AG09319 (cell line): Measurements from ENCODE around the gene ZNF319.

ENCODE experiments used
- DNase-seq: peaks from one replicate; pipeline ENCODE4 v3.0.0-alpha.2; 2010; ENCODE audit warnings: low read depth; ENCODE audit errors: extremely low read depth
- TF ChIP-seq, protein P1 (sequence below): IDR thresholded peaks from 2 replicates; pipeline ENCODE4 v1.5.1; 2011; ENCODE audit warnings: low read depth, mild to moderate bottlenecking, inconsistent platforms, low read length, moderate library complexity

ZNF319 gene

DNA sequence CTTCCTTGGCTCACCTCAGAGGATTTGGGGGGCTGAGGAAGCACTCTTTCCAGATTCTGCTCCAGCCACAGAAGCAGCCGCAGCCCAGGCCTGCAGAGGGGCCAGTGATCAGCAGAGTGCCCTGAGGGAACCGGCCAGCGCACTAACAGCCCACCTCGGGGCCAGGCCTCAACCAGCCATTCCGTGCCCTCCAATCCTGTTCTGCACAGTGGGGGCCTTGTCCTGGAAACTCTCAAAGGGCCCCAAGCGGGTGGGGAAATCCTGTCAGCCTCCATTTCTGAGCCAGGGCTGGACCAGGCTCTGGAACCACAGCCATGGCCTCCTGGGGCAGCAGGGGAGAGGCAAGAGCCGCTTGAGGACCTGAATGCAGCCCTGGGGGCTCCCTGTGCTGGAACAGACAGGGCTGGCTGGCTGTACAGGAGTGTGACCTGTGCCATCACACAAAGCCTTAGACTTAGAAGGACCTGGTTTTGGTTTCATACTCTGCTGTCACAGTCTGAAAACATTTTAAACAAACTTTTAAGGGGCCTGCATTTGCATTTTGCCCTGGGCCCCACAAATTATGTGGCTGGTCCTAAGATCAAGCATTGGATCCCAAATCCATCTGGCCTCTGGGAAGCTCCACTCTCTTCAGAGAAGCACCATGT lies 39.5 kb downstream of the ZNF319 start:
- no peak for DNase-seq
- TF ChIP-seq, protein P1, sequence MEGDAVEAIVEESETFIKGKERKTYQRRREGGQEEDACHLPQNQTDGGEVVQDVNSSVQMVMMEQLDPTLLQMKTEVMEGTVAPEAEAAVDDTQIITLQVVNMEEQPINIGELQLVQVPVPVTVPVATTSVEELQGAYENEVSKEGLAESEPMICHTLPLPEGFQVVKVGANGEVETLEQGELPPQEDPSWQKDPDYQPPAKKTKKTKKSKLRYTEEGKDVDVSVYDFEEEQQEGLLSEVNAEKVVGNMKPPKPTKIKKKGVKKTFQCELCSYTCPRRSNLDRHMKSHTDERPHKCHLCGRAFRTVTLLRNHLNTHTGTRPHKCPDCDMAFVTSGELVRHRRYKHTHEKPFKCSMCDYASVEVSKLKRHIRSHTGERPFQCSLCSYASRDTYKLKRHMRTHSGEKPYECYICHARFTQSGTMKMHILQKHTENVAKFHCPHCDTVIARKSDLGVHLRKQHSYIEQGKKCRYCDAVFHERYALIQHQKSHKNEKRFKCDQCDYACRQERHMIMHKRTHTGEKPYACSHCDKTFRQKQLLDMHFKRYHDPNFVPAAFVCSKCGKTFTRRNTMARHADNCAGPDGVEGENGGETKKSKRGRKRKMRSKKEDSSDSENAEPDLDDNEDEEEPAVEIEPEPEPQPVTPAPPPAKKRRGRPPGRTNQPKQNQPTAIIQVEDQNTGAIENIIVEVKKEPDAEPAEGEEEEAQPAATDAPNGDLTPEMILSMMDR, result no peak

DNA sequence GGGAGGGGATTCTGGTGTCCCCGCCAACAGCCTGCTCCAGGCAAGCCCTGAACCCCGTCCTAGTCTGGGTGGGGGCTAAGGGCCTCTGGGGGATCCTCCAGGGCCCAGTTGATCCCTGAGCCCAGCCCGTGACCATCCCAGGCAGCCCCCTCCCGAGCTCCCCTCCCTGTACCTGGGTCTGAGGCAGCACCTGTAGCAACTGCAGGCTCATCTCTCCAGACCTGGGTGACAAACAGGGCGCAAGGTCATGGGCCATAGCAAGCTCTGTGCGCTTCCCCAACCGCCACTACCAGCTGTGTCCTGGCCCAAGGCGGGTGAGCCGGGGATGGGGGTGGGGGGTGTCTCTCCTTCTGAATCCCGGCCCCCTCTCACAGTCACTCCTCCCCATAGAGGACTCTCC lies 40.2 kb downstream of the ZNF319 start:
- TF ChIP-seq, protein P1, result no peak
- no peak for DNase-seq

DNA sequence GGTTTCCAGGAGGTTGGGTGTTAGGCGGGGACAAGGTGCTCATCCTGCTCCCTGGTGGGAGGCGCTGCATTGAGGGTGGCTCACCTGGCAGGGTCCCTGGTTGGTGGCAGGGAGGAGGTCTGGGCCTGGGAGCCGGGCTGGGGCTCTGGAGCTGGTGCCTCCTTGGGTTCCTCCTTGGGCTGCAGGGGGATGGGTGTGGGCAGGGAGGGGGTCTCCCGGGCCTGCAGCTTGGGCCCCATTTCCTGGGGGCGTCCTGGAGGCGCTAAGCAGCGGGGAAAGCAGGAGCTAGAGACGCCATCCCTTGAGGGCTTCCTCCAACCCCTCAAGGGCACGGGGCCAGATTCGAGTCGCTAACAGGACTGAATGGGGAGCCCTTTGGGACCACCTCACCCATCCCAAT lies 40.7 kb downstream of the ZNF319 start:
- no peak for DNase-seq
- TF ChIP-seq, protein P1, result no peak

DNA sequence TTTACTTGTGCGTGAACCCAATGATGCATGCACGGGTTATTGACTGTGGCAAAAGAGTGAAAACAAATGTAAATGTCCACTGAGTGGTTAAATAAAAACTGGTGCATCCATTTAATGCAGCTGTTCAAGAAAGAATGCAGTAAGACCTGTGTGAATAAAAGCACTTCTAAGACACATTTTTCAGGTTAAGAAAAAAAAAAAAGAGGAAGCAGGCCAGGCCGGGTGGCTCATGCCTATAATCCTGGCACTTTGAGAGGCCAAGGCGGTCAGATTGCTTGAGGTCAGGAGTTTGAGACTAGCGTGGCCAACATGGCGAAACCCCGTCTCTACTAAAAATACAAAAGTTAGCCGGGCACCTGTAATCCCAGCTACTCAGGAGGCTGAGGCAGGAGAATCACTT lies 41.4 kb downstream of the ZNF319 start:
- TF ChIP-seq, protein P1, result no peak
- no peak for DNase-seq

DNA sequence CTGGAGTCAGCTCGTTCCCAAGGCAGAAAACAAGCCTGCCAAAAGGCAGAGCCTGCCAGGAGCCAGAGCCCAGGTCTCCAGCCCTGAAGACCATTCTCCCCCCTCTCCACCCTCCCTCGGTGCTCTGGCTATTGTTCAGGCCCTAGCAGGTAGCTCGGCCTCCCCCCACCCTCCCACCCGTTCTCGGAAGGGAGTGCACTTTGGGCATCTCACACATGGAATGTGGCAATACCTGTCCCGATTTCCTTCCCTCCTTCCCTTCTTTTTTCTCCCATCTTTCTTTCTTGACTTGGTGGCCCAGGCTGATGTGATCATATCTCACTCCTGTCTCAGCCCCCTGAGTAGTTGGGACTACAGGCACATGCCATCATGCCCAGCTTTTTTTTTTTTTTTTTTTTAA lies 41.9 kb downstream of the ZNF319 start:
- DNase-seq, result no peak
- TF ChIP-seq, protein P1, result no peak

DNA sequence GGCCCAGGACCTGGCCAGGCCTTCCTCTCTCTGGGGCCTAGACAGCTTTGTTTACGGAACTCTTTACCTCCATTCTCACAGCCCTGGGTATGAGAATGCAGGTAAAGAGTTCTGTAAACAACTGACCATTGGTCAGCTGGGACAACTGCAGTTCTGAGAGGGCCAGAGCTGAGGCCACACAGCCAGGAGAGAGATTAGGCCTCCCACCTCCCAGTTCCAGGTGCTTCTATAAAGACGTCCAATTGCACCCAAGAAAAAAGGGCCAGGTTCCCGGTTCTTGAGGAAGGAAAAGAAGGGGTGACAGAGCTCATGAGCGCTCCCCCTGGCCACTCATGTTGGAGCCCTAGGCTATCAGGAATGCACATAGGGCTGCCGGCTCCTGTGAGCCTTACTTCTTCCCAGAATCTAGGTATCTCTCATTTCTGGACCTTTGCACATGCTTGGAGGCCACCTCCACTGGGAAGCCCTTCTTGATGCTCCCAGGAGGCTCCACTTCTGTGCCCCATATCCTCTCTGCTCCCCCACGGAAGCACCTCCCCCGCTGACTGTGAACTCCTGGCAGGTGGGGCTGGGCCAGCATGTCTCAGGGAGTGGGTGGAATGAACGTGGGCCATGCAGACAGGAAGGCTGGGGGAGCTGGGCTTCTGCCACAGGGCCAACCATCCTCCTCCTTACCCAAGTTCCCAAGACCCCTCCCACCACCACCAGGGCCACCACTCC lies 42.6 kb downstream of the ZNF319 start:
- no peak for DNase-seq
- TF ChIP-seq, protein P1, result no peak

DNA sequence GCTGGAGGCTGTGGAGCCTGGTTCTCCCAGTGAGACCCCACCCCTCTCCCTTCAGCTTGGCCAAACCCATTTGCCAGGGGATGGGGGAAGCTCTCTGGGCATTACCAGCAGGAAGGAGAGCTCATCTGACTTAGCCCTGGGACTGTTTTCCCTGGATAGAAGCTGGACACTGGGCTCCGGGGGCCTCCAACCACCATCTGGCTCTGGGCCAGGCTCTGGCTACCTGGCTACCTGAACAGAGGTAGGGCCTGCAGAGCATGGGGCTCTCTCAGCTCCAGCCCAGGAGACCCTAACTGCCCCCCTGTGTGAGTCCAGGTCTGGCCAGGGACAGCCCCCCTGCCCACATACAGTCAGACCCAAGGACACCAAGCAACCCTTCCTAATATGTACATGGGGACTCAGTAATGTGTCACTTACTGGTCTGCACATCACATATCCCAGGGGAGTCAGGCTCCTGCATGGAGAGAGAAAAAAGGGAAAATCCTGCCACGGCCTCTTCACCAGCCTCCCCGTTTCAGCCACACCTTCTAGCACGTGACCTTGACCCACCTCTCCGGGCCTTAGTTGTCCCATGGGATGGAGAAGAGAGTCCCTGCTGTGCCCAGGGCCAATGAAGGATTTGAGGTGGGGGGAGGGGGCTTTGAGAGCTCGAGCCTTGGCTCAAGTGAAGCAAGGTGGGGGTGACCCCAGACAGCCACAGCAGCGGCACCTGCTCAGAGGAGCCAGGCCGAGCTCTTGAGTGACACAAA lies 43.4 kb downstream of the ZNF319 start:
- DNase-seq, result no peak
- TF ChIP-seq, protein P1, result no peak
